ENCODE measurements around the gene SHISAL1. TPM values are rescaled to one million over a fixed set of nuclear protein-coding genes. Genes with fewer than 3 reads are reported as not detected.
"Not testable (repeated sequence)": the region's sequence is repeated elsewhere in the genome, so short reads cannot be mapped to it uniquely, and the experiment has no call there.

SHISAL1 gene
- total RNA-seq, 1 experiment from 2014 or later: 0.58 TPM

DNA sequence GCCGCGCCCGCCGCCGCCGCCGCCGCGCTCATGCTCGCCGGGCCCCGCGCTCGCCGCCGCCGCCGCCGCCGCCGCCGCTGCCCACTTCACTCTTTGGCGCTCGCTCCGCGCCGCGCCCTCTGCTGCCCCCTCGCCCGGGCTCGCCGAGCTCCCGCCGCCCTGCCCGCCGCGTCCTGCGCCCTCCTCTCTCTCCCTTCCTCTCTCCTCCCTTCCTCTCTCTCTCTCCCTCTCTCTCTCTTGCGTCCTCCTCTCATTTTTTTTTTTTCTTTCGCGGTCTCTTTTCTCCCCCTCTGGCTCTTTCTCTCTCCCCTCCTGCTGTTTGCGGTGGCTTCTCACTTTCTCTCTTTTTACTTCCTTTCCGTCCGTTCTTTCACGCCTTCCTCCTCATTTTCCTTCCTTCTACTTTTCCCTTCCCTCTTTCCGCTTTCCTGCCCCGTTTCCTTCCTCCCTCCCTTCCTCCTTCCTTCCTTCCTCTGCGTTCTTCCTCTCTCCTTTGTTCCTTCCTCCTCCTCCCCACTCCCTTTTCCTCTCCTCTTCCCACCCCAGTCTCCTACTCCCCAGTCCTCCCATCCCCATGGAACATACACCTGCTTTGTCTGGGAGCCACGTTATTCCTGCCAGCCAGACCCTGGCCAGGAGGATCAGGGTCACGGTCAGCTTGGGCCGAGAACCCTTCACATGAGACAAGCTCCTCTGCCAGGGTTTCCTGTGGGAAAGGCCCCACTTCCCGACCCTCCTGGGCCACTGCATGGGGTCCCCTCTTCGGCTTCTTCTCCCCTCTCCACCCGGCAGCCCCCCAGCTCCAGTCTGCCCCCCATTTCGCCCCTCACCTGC lies 19.3 kb upstream of the SHISAL1 start:
- in situ Hi-C loops (cut with HindIII; ENCODE audit: low pct_unique_long_range_greater_than_20kb, low sequenced_read_pairs): no loop called here

GRCh38 chr22:44330744-44331660 lies 18.3 kb upstream of the SHISAL1 start:
- no peak for DNase-seq (ENCODE audit: low read depth, low spot score)
- in situ Hi-C loops (cut with HindIII; ENCODE audit: low pct_unique_long_range_greater_than_20kb, low sequenced_read_pairs): no loop called here

More for the DNA sequence above, 19.3 kb upstream of the SHISAL1 start:
- DNase-seq (ENCODE audit: low read depth, low spot score): peak; percentile 17

- DNase-seq (ENCODE audit: low read depth, low spot score): no peak
- in situ Hi-C loops (cut with HindIII; ENCODE audit: low pct_unique_long_range_greater_than_20kb, low sequenced_read_pairs): no loop called here
Measured at GRCh38 chr22:44330188-44330743, 17.5 kb upstream of the SHISAL1 start.

- in situ Hi-C loops (cut with HindIII; ENCODE audit: low pct_unique_long_range_greater_than_20kb, low sequenced_read_pairs): no loop called here
- no peak for DNase-seq (ENCODE audit: low read depth, low spot score)
Measured at GRCh38 chr22:44329179-44329796, 16.5 kb upstream of the SHISAL1 start.

DNA sequence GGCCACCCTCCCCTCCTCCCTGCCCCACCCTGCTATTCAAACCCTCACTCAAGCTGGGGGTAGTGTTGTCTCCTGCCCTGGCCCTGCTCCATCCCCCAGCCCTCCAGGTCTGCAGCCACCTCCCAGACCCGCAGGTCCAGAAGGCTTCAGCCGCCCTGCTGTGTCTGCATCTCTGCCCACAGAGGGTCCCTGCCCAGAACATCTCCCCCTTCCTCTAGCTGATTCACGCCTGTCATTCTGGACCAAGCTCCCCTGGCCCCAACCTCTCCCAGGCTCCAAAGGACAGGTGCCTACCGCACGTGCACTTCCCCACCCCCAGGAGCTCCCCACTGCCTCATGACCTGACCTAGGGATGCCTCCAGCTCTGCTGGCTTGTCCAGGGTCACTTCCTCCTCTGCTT lies 16.0 kb upstream of the SHISAL1 start:
- in situ Hi-C loops (cut with HindIII; ENCODE audit: low pct_unique_long_range_greater_than_20kb, low sequenced_read_pairs): no loop called here
- DNase-seq (ENCODE audit: low read depth, low spot score): no peak

GRCh38 chr22:44328326-44328725 lies 15.6 kb upstream of the SHISAL1 start:
- in situ Hi-C loops (cut with HindIII; ENCODE audit: low pct_unique_long_range_greater_than_20kb, low sequenced_read_pairs): no loop called here
- no peak for DNase-seq (ENCODE audit: low read depth, low spot score)

- in situ Hi-C loops (cut with HindIII; ENCODE audit: low pct_unique_long_range_greater_than_20kb, low sequenced_read_pairs): no loop called here
Measured at GRCh38 chr22:44326491-44326885, 13.7 kb upstream of the SHISAL1 start.

GRCh38 chr22:44325718-44326490 lies 13.2 kb upstream of the SHISAL1 start:
- DNase-seq (ENCODE audit: low read depth, low spot score): peak; percentile 32
- in situ Hi-C loops (cut with HindIII; ENCODE audit: low pct_unique_long_range_greater_than_20kb, low sequenced_read_pairs): no loop called here

More at GRCh38 chr22:44326491-44326885, 13.7 kb upstream of the SHISAL1 start:
- no peak for DNase-seq (ENCODE audit: low read depth, low spot score)

GRCh38 chr22:44323140-44323790 lies 10.5 kb upstream of the SHISAL1 start:
- DNase-seq (ENCODE audit: low read depth, low spot score); in situ Hi-C loops (cut with HindIII; ENCODE audit: low pct_unique_long_range_greater_than_20kb, low sequenced_read_pairs): not testable (repeated sequence)

- in situ Hi-C loops (cut with HindIII; ENCODE audit: low pct_unique_long_range_greater_than_20kb, low sequenced_read_pairs): no loop called here
- no peak for DNase-seq (ENCODE audit: low read depth, low spot score)
Measured at GRCh38 chr22:44319685-44320084, 6.9 kb upstream of the SHISAL1 start.

DNA sequence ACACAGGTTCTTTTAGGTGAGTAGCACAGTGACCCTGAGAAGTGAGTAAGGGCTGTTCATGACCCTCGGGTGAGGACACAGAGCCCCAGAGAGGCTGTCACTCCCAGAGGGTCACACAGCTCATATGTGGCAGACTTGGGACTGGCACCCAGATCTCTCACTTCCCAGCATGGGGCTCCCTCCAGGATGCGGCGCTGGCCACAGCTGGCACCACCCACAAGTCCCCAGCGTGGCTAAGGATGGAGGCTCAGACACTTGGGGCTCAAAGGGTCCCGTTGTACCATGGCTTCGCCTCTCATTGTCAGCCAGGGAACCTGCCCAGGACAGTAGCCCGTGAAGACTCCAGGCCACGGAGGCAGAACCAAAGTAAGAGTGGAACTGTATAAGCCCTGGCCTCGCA lies 6.0 kb upstream of the SHISAL1 start:
- in situ Hi-C loops (cut with HindIII; ENCODE audit: low pct_unique_long_range_greater_than_20kb, low sequenced_read_pairs): no loop called here

DNA sequence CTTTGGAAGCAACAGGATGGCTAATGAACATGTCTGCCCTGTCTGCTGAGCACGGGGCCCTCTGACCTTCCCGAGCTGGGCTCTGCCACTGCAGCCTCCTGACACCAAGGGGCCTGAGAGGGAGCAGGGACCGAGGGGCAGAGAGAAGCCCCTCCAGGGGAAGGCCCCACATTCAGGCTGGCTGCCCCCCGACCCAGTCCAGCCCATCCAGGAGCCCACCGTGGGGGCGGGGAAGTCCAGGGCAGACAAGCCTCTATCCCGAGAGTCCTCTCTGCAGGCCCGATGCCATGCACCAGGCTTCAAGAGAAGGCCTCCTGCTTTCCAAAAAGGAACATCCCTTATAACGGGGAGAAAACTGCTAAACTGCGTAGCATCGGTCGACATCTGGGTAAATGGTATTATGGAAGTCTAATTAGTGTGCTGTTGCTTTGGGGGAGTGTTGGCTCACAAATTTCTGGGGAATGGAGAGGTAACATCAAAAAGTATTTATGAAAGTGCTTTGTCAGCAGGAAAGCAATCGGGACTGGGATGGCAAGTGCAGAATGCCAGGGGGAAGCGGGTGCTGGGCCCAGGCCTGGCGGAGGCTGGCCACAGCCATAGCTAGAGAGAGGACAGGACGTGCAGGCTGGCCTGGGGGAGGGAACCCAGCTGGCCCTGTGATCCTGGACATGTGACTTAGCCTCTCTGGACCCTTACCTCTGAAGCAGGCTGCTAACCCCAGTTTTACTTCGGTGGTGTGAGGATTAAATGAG lies 5.3 kb upstream of the SHISAL1 start:
- DNase-seq (ENCODE audit: low read depth, low spot score): no peak
- in situ Hi-C loops (cut with HindIII; ENCODE audit: low pct_unique_long_range_greater_than_20kb, low sequenced_read_pairs): no loop called here

More for the DNA sequence above, 6.0 kb upstream of the SHISAL1 start:
- DNase-seq (ENCODE audit: low read depth, low spot score): no peak

DNA sequence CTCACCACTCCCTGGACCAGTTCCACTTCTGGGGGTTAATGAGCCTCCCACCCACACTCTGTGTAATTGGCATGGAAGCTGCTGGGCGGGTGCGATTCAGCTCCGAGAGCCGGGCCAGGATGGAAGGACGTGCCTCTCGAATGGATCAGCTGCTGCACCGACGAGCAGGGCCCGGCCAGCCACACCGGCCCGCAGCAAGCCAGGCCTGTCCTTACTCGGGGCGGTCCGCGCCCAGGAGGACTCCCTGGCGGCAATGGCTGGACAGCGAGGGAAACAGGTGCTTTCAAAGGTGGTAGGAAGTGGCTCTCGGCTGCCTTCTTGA lies 4.3 kb upstream of the SHISAL1 start:
- in situ Hi-C loops (cut with HindIII; ENCODE audit: low pct_unique_long_range_greater_than_20kb, low sequenced_read_pairs): no loop called here

GRCh38 chr22:44316393-44317122 lies 3.8 kb upstream of the SHISAL1 start:
- DNase-seq (ENCODE audit: low read depth, low spot score): no peak

More for the DNA sequence above, 4.3 kb upstream of the SHISAL1 start:
- no peak for DNase-seq (ENCODE audit: low read depth, low spot score)

GRCh38 chr22:44314425-44315067 lies 1.8 kb upstream of the SHISAL1 start:
- in situ Hi-C loops (cut with HindIII; ENCODE audit: low pct_unique_long_range_greater_than_20kb, low sequenced_read_pairs): no loop called here
- no peak for DNase-seq (ENCODE audit: low read depth, low spot score)

More at GRCh38 chr22:44316393-44317122, 3.8 kb upstream of the SHISAL1 start:
- in situ Hi-C loops (cut with HindIII; ENCODE audit: low pct_unique_long_range_greater_than_20kb, low sequenced_read_pairs): no loop called here

All from SK-MEL-5 (cell line).